Measurements from ENCODE around the gene EFR3B.

The EFR3B gene

GRCh38 chr2:25165992-25166875 is 124.4 kb downstream of the EFR3B start:
- no peak overlapping the region for H3K4me3 ChIP-seq (ENCODE audit: low read length)
- DNase-seq (ENCODE audit: low read depth, low spot score): peak; percentile 28

- DNase-seq (ENCODE audit: low read depth, low spot score): no peak
- no peak within 1 kb of the TSS for H3K4me3 ChIP-seq (ENCODE audit: low read length)
Measured at GRCh38 chr2:25168256-25169072, 126.6 kb downstream of the EFR3B start, which contains the start of gene POMC. POMC (minus strand) TSS chr2:25168580; CDS start chr2:25164772, 3,808 bp downstream.

GRCh38 chr2:25169073-25169470 is 127.2 kb downstream of the EFR3B start:
- H3K4me3 ChIP-seq (ENCODE audit: low read length): no peak overlapping the region
- no peak for DNase-seq (ENCODE audit: low read depth, low spot score)

- DNase-seq (ENCODE audit: low read depth, low spot score): no peak
Measured at GRCh38 chr2:25170888-25171287, 129.0 kb downstream of the EFR3B start.

GRCh38 chr2:25173719-25174118 is 131.8 kb downstream of the EFR3B start:
- no peak overlapping the region for H3K4me3 ChIP-seq (ENCODE audit: low read length)
- DNase-seq (ENCODE audit: low read depth, low spot score): no peak

More at GRCh38 chr2:25170888-25171287, 129.0 kb downstream of the EFR3B start:
- H3K4me3 ChIP-seq (ENCODE audit: low read length): no peak overlapping the region

- no peak for DNase-seq (ENCODE audit: low read depth, low spot score)
- no peak overlapping the region for H3K4me3 ChIP-seq (ENCODE audit: low read length)
Measured at GRCh38 chr2:25174192-25174861, 132.5 kb downstream of the EFR3B start.

GRCh38 chr2:25176138-25176537 is 134.3 kb downstream of the EFR3B start:
- DNase-seq (ENCODE audit: low read depth, low spot score): no peak
- no peak overlapping the region for H3K4me3 ChIP-seq (ENCODE audit: low read length)

GRCh38 chr2:25176541-25177181 is 134.8 kb downstream of the EFR3B start:
- no peak for DNase-seq (ENCODE audit: low read depth, low spot score)
- H3K4me3 ChIP-seq (ENCODE audit: low read length): no peak overlapping the region

GRCh38 chr2:25177211-25177611 is 135.3 kb downstream of the EFR3B start:
- DNase-seq (ENCODE audit: low read depth, low spot score): no peak
- H3K4me3 ChIP-seq (ENCODE audit: low read length): no peak overlapping the region

- no peak overlapping the region for H3K4me3 ChIP-seq (ENCODE audit: low read length)
Measured at GRCh38 chr2:25178976-25179375, 137.1 kb downstream of the EFR3B start.

GRCh38 chr2:25184254-25184653 is 142.4 kb downstream of the EFR3B start:
- H3K4me3 ChIP-seq (ENCODE audit: low read length): no peak overlapping the region
- no peak for DNase-seq (ENCODE audit: low read depth, low spot score)

More at GRCh38 chr2:25178976-25179375, 137.1 kb downstream of the EFR3B start:
- no peak for DNase-seq (ENCODE audit: low read depth, low spot score)

GRCh38 chr2:25187729-25188350 is 146.0 kb downstream of the EFR3B start:
- no peak for DNase-seq (ENCODE audit: low read depth, low spot score)
- H3K4me3 ChIP-seq (ENCODE audit: low read length): no peak overlapping the region

GRCh38 chr2:25188405-25188804 is 146.5 kb downstream of the EFR3B start:
- no peak overlapping the region for H3K4me3 ChIP-seq (ENCODE audit: low read length)

GRCh38 chr2:25190536-25190935 is 148.7 kb downstream of the EFR3B start:
- H3K4me3 ChIP-seq (ENCODE audit: low read length): no peak overlapping the region
- no peak for DNase-seq (ENCODE audit: low read depth, low spot score)

More at GRCh38 chr2:25188405-25188804, 146.5 kb downstream of the EFR3B start:
- DNase-seq (ENCODE audit: low read depth, low spot score): no peak

- no peak for DNase-seq (ENCODE audit: low read depth, low spot score)
- no peak overlapping the region for H3K4me3 ChIP-seq (ENCODE audit: low read length)
Measured at GRCh38 chr2:25194576-25195122, 152.8 kb downstream of the EFR3B start.

GRCh38 chr2:25197336-25198208 is 155.7 kb downstream of the EFR3B start:
- DNase-seq (ENCODE audit: low read depth, low spot score): no peak
- H3K4me3 ChIP-seq (ENCODE audit: low read length): no peak overlapping the region

- no peak for DNase-seq (ENCODE audit: low read depth, low spot score)
- no peak overlapping the region for H3K4me3 ChIP-seq (ENCODE audit: low read length)
Measured at GRCh38 chr2:25198209-25198525, 156.3 kb downstream of the EFR3B start.

GRCh38 chr2:25198576-25198975 is 156.7 kb downstream of the EFR3B start:
- no peak for DNase-seq (ENCODE audit: low read depth, low spot score)
- no peak overlapping the region for H3K4me3 ChIP-seq (ENCODE audit: low read length)
